ENCODE results near the gene LRRC8D.
A peak's percentile ranks its signal among the peaks of the same experiment; 100 is the strongest.
"Not testable (repeated sequence)": the region's sequence is repeated elsewhere in the genome, so short reads cannot be mapped to it uniquely, and the experiment has no call there.

The LRRC8D gene

GRCh38 chr1:89820422-89821321 lies at the start of gene LRRC8D:
LRRC8D (plus strand) TSS chr1:89821032; CDS start chr1:89933069, 112,037 bp downstream.
- peak; percentile 36 for DNase-seq (ENCODE audit: low spot score)

- no peak for DNase-seq (ENCODE audit: low spot score)
Measured at GRCh38 chr1:89771991-89772560, 48.8 kb upstream of the LRRC8D start.

DNA sequence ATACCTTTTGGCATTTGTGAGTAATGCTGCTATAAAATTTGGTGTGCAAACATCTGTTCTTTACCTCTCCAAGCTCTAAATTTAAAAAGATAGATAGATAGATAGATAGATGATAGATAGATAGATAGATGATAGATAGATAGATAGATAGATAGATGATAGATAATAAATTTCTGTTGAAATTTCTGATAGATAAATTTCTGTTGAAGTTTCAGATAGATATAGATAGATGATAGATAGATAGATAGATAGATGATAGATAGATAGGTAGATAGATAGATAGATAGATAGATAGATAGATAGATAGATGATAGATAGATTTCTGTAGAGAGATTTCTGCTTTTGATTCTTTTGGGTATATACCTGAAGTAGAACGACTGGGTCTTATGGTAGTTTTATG lies 44.7 kb upstream of the LRRC8D start:
- DNase-seq (ENCODE audit: low spot score), result not testable (repeated sequence)

DNA sequence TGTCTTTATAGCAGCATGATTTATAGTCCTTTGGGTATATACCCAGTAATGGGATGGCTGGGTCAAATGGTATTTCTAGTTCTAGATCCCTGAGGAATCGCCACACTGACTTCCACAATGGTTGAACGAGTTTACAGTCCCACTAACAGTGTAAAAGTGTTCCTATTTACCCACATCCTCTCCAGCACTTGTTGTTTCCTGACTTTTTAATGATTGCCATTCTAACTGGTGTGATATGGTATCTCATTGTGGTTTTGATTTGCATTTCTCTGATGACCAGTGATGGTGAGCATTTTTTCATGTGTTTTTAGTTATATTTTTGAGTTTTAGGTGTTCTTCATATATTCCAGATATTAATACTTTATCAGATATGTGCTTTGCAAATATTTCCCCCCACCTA lies 43.6 kb upstream of the LRRC8D start:
- not testable (repeated sequence) for DNase-seq (ENCODE audit: low spot score)

- DNase-seq (ENCODE audit: low spot score), result no peak
Measured at GRCh38 chr1:89779151-89779940, 41.5 kb upstream of the LRRC8D start.

DNA sequence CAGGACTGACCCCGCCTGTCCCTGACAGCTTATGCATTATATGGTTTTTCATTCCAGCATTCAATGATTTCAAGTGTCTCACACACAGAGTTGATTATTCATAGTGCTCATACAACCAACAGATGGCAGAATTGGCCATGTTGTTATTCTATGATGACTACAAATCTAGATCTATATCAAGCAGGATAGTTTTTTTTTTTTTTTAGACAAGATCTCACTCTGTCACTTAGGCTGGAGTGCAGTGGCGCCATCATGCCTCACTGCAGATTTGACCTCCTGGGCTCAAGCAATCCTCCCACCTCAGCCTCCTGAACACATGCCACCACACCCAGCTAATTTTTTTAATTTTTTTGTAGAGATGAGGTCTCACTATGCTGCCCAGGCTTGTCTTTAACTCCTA lies 40.1 kb upstream of the LRRC8D start:
- no peak for DNase-seq (ENCODE audit: low spot score)

DNA sequence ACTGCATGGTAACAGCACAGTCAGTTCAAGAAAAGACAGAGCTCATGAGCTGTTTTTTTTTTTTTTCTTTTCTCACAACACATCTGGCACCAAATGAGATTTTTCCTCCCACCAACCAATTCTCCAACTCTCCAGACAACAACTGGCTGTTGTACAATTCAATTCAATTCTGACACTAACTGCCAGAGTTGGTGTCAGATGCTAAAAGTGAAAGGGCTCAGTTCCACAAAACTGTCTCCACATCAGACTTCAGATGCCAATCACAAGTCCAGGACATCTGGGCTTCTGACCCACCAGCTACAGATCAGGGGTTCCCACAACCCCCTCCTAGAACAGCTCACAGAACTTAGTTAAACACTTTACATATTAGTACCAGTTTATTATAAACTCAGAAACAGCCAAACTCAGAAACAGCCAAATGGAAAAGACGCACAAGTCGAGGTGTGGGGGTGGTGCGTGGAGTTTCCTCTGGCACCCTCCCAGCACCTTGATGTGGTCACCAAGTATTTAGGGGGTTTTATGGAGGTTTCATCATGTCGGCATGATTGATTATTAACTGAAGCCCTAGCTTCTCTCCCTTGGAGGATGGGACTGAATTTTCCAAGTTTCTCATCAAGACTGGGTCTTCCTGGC lies 39.2 kb upstream of the LRRC8D start:
- DNase-seq (ENCODE audit: low spot score), result no peak

DNA sequence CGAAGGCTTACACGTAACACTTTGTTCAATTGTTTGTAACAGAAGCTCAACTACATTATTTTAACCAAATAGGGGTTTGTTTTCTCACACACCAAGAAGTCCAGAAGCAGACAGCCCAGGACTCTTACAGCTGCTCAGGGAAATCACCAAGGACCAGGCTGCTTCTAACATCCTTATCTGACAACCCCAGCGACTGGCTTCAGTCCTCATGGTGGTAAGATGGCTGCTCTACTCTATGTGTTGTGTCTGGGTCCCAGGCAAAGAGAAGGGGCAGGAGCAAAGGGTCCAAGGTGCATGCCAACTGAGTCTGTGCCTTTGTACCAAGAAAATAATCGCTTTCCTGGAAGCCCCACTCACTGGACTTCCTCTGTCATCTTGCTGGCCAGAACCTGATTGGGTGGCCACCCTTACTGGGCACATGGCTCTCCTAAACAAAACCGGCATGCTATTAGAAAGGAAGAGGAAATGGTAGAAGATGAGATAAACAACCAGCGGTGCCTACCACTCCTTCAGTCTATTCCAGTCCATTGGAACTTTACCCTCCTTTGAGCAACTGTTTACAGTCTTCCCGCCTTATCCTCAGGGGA lies 34.1 kb upstream of the LRRC8D start:
- peak; percentile 62 for DNase-seq (ENCODE audit: low spot score)

DNA sequence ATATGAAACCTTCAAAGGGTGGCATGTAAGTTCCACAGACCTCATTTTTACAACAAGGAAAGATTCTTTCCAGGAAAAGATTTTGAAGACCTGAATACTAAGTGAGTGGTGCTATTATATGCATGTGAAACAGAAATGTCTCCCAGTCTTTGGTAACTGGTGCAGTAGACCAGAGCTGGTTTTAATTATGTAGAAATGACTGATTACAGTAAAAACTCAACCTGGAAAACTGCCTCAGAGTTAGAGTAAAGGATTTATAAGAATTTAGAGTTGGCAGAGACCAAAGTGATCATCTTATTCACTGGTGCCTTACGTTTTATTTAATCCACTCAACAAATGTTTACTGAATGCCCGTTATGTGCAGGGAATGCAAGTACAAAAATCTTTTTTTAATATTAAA lies 30.2 kb upstream of the LRRC8D start:
- no peak for DNase-seq (ENCODE audit: low spot score)

GRCh38 chr1:89791064-89791726 lies 29.6 kb upstream of the LRRC8D start:
- DNase-seq (ENCODE audit: low spot score), result no peak

GRCh38 chr1:89794406-89794805 lies 26.4 kb upstream of the LRRC8D start:
- DNase-seq (ENCODE audit: low spot score), result no peak

DNA sequence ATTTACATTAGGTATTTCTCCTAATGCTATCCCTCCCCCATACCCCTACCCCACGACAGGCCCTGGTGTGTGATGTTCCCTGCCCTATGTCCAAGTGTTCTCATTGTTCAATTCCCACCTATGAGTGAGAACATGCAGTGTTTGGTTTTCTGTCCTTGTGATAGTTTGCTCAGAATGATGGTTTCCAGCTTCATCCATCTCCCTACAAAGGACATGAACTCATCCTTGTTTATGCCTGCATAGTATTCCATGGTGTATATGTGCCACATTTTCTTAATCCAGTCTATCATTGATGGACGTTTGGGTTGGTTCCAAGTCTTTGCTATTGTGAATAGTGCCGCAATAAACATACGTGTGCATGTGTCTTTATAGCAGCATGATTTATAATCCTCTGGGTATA lies 25.3 kb upstream of the LRRC8D start:
- DNase-seq (ENCODE audit: low spot score), result not testable (repeated sequence)

DNA sequence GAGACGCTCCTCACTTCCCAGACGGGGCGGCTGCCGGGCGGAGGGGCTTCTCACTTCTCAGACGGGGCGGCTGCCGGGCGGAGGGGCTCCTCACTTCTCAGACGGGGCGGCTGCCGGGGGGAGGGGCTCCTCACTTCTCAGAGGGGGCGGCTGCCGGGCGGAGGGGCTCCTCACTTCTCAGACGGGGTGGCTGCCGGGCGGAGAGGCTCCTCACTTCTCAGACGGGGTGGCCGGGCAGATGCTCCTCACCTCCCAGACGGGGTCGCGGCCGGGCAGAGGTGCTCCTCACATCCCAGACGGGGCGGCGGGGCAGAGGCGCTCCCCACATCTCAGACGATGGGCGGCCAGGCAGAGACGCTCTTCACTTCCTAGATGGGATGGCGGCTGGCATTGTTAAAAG lies 23.0 kb upstream of the LRRC8D start:
- DNase-seq (ENCODE audit: low spot score), result not testable (repeated sequence)

- DNase-seq (ENCODE audit: low spot score), result no peak
Measured at GRCh38 chr1:89799495-89799894, 21.3 kb upstream of the LRRC8D start.

DNA sequence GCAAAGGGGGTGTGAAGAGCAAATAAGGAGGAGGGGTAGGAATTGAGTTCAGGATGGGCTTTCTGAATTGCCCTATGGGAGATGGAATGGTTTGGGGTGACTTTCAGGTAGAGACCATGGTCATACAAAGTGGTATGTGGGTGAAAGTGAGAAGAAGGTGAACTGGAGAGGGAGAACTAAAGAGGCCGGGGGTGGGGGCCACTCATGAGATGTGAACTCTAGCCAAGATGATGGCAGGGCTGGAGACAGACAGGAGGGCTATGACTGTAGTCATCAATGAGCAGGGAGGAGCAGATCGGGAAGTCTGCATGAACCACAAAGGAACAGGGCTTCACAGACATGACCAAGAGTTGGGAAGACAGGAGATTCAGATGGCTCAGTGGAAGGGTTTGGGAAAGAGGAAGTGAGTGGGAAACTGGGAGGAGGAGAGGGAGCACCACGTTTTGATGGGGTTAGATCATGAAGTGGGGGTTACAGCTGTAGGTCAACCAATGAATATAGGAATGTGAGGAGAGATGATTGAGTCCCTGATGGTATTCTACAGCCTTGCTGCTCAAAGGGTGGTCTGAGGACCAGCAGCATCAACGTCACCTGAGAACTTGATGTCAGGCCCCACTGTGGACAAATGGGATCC lies 20.7 kb upstream of the LRRC8D start:
- DNase-seq (ENCODE audit: low spot score), result no peak

DNA sequence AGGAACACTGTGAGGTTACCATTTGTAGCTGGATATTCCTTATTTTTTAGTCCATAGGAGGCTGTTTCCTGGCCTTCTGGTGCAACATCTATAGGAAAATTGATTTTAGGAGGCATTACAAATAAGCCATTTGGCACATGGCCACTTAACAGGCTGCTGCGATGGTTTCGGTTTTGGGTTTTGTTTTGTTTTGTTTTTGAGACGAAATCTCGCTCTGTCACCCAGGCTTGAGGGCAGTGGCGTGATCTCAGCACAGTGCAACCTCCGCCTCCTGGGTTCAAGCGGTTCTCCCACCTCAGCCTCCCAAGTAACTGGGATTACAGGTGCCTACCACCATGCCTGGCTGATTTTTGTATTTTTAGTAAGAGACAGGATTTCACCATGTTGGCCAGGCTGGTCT lies 20.1 kb upstream of the LRRC8D start:
- no peak for DNase-seq (ENCODE audit: low spot score)

DNA sequence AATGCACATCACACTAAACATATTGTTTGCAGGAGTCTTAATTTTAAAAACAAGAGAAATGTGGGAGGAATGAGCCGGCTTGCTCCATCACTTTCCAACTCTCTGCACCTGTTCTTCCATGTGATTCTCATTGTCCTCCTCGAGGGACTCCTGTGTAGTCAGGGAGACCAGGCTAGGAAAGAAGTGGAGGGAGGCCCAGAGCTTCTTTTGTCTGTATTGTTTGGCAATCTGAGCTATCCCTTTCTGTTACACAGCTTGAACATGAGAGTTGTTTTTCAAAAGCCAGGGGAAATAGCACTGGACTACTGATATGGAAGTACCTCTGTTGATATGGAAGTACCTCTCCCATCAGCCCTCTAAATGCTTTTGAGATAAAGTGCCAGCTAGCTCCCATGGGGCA lies 18.8 kb upstream of the LRRC8D start:
- no peak for DNase-seq (ENCODE audit: low spot score)

- no peak for DNase-seq (ENCODE audit: low spot score)
Measured at GRCh38 chr1:89802841-89803240, 18.0 kb upstream of the LRRC8D start.

- peak; percentile 85 for DNase-seq (ENCODE audit: low spot score)
Measured at GRCh38 chr1:89804642-89805237, 16.1 kb upstream of the LRRC8D start.

GRCh38 chr1:89806616-89807015 lies 14.2 kb upstream of the LRRC8D start:
- DNase-seq (ENCODE audit: low spot score), result no peak

Data from hematopoietic multipotent progenitor cell treated with erythropoietin and hydrocortisone succinate and interleukin-3 and kit ligand, for 15 days (in vitro differentiated cells).